ENCODE results near the gene RETREG2. TPM values are rescaled to one million over a fixed set of nuclear protein-coding genes. Genes with fewer than 3 reads are reported as not detected.

Gene RETREG2
- total and polyA plus RNA-seq, 2 experiments from 2014 or later: 13.2 to 41.8 TPM

DNA sequence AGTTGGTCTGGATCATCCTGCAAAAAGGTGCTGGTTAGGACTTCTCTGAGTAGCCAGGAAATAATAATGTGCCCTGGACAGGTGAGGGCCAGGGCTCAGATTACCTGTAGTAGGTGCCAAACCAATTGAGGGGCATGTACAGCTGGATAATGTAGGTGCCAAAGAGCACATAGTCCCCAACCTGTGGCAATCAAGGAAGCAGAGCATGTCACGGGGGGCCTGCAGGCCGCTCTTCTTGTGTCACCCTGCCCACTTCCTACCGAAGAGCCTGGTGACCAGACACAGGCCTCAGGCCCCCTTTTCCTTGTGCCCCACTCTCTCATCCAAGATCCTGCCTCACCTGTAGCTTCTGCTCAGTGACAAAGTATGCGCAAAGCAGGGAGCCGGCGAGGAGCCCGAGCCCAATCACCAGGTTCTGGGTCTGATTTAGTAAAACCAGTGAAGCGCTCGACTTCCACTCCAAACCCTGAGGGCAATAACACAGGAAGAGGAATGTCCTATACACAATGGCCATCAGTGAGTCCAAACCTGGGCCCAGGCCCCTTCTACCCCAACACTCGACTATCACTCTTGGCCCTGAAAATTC lies 35.5 kb downstream of the RETREG2 start:
- H3K36me3 ChIP-seq (ENCODE audit: insufficient read depth): no peaks in the 10 kb centered on the region; the same call in 1 of the 2 replicates

DNA sequence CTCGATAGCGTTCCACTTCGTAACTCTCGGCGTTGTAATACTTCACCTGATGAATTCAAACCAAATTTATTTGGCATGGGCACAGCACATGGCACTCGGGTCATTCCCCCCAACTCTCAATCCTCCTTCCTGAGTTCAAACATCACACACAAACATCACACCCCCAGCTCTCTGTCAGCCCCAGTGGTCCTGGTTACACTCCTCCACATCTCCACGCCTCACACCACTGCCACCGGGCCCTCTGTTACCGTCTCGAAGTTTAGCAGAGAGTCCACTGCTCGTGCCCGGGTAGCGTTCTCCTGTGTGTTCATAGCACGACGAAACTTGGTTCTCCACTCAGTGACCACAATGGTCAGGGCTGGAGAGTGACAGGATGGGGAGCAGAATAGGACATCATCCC lies 36.1 kb downstream of the RETREG2 start:
- 0 out of 2 replicates have a peak, but pooled peaks cover under 1% of the 10 kb centered on the region for H3F3A ChIP-seq (replicated peaks; ENCODE audit: low read depth)
- H4K20me1 ChIP-seq (replicated peaks; ENCODE audit: insufficient read depth): no peaks in the 10 kb centered on the region
- Mint-ChIP-seq H3K36me3 (ENCODE audit: low read depth) (peaks cover 58% of the 10 kb centered on the region), H3K4me3 (no peak overlapping the region; the same call in 2 of the 3 replicates), H3K27me3 (ENCODE audit: insufficient read depth, low read depth, poor library complexity) (peaks cover 16% of the 10 kb centered on the region), H3K9me3 (no peaks in the 10 kb centered on the region), H3K27ac (no peak overlapping the region), H3K4me1 (peaks cover 15% of the 10 kb centered on the region)
- peaks cover 11% of the 10 kb centered on the region for H3K4me1 ChIP-seq (ENCODE audit: insufficient read depth)
- ATAC-seq: no peak
- no peak for DNase-seq (ENCODE audit: low spot score)
- no peak overlapping the region for H3K27ac ChIP-seq (ENCODE audit: low read depth)
- H3K4me2 ChIP-seq: no peak overlapping the region
- H3K79me2 ChIP-seq (replicated peaks; ENCODE audit: insufficient read depth): no peaks in the 10 kb centered on the region
- H3K4me3 ChIP-seq: no peak overlapping the region
- H3K27me3 ChIP-seq (ENCODE audit: insufficient read depth): no peaks in the 10 kb centered on the region
- H3K36me3 ChIP-seq (ENCODE audit: insufficient read depth): no peaks in the 10 kb centered on the region; the same call in 1 of the 2 replicates
- no peaks in the 10 kb centered on the region for H3K9me2 ChIP-seq (ENCODE audit: insufficient read depth)
- no peak overlapping the region for H2AFZ ChIP-seq
- no peak for TF ChIP-seq ZNF114 (CRISPR knock-in tag; IDR thresholded peaks at IDR 0.05)
- no peak for TF ChIP-seq EZH2phosphoT487 (IDR thresholded peaks at IDR 0.05; ENCODE audit: unreplicated experiment)
- no peak for TF ChIP-seq STAT1 (IDR thresholded peaks at IDR 0.05; ENCODE audit: unreplicated experiment)
- no peak for TF ChIP-seq JUNB (IDR thresholded peaks at IDR 0.05; ENCODE audit: unreplicated experiment)
- TF ChIP-seq, protein P1, sequence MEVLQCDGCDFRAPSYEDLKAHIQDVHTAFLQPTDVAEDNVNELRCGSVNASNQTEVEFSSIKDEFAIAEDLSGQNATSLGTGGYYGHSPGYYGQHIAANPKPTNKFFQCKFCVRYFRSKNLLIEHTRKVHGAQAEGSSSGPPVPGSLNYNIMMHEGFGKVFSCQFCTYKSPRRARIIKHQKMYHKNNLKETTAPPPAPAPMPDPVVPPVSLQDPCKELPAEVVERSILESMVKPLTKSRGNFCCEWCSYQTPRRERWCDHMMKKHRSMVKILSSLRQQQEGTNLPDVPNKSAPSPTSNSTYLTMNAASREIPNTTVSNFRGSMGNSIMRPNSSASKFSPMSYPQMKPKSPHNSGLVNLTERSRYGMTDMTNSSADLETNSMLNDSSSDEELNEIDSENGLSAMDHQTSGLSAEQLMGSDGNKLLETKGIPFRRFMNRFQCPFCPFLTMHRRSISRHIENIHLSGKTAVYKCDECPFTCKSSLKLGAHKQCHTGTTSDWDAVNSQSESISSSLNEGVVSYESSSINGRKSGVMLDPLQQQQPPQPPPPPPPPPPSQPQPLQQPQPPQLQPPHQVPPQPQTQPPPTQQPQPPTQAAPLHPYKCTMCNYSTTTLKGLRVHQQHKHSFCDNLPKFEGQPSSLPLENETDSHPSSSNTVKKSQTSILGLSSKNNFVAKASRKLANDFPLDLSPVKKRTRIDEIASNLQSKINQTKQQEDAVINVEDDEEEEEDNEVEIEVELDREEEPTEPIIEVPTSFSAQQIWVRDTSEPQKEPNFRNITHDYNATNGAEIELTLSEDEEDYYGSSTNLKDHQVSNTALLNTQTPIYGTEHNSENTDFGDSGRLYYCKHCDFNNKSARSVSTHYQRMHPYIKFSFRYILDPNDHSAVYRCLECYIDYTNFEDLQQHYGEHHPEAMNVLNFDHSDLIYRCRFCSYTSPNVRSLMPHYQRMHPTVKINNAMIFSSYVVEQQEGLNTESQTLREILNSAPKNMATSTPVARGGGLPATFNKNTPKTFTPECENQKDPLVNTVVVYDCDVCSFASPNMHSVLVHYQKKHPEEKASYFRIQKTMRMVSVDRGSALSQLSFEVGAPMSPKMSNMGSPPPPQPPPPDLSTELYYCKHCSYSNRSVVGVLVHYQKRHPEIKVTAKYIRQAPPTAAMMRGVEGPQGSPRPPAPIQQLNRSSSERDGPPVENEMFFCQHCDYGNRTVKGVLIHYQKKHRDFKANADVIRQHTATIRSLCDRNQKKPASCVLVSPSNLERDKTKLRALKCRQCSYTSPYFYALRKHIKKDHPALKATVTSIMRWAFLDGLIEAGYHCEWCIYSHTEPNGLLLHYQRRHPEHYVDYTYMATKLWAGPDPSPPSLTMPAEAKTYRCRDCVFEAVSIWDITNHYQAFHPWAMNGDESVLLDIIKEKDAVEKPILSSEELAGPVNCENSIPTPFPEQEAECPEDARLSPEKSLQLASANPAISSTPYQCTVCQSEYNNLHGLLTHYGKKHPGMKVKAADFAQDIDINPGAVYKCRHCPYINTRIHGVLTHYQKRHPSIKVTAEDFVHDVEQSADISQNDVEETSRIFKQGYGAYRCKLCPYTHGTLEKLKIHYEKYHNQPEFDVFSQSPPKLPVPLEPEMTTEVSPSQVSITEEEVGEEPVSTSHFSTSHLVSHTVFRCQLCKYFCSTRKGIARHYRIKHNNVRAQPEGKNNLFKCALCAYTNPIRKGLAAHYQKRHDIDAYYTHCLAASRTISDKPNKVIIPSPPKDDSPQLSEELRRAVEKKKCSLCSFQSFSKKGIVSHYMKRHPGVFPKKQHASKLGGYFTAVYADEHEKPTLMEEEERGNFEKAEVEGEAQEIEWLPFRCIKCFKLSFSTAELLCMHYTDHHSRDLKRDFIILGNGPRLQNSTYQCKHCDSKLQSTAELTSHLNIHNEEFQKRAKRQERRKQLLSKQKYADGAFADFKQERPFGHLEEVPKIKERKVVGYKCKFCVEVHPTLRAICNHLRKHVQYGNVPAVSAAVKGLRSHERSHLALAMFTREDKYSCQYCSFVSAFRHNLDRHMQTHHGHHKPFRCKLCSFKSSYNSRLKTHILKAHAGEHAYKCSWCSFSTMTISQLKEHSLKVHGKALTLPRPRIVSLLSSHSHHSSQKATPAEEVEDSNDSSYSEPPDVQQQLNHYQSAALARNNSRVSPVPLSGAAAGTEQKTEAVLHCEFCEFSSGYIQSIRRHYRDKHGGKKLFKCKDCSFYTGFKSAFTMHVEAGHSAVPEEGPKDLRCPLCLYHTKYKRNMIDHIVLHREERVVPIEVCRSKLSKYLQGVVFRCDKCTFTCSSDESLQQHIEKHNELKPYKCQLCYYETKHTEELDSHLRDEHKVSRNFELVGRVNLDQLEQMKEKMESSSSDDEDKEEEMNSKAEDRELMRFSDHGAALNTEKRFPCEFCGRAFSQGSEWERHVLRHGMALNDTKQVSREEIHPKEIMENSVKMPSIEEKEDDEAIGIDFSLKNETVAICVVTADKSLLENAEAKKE (CRISPR knock-in tag; IDR thresholded peaks at IDR 0.05): no peak
- TF ChIP-seq POLR2AphosphoS5 (IDR thresholded peaks at IDR 0.05; ENCODE audit: low read depth): no peak

More for the DNA sequence above, 35.5 kb downstream of the RETREG2 start:
- no peak overlapping the region for H3K4me2 ChIP-seq
- H2AFZ ChIP-seq: no peak overlapping the region
- H3K27ac ChIP-seq (ENCODE audit: low read depth): no peak overlapping the region
- Mint-ChIP-seq H3K4me3 (no peak overlapping the region), H3K27ac (no peak overlapping the region), H3K27me3 (ENCODE audit: insufficient read depth, low read depth, poor library complexity) (peaks cover 12% of the 10 kb centered on the region), H3K9me3 (no peaks in the 10 kb centered on the region), H3K36me3 (ENCODE audit: low read depth) (peaks cover 58% of the 10 kb centered on the region), H3K4me1 (peaks cover 15% of the 10 kb centered on the region)
- H3K27me3 ChIP-seq (ENCODE audit: insufficient read depth): no peaks in the 10 kb centered on the region
- H4K20me1 ChIP-seq (replicated peaks; ENCODE audit: insufficient read depth): no peaks in the 10 kb centered on the region
- TF ChIP-seq, protein P2, sequence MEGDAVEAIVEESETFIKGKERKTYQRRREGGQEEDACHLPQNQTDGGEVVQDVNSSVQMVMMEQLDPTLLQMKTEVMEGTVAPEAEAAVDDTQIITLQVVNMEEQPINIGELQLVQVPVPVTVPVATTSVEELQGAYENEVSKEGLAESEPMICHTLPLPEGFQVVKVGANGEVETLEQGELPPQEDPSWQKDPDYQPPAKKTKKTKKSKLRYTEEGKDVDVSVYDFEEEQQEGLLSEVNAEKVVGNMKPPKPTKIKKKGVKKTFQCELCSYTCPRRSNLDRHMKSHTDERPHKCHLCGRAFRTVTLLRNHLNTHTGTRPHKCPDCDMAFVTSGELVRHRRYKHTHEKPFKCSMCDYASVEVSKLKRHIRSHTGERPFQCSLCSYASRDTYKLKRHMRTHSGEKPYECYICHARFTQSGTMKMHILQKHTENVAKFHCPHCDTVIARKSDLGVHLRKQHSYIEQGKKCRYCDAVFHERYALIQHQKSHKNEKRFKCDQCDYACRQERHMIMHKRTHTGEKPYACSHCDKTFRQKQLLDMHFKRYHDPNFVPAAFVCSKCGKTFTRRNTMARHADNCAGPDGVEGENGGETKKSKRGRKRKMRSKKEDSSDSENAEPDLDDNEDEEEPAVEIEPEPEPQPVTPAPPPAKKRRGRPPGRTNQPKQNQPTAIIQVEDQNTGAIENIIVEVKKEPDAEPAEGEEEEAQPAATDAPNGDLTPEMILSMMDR (conservative IDR thresholded peaks at IDR 0.05; ENCODE audit: low read depth in 2 of 2): no peak
- TF ChIP-seq CREB1 (CRISPR knock-in tag; IDR thresholded peaks at IDR 0.05; ENCODE audit: low read depth) (no peak), JUNB (IDR thresholded peaks at IDR 0.05; ENCODE audit: unreplicated experiment) (no peak), POLR2AphosphoS5 (IDR thresholded peaks at IDR 0.05; ENCODE audit: low read depth) (no peak), EZH2 (IDR thresholded peaks at IDR 0.05; ENCODE audit: low read depth, unreplicated experiment) (no peak), ZNF114 (CRISPR knock-in tag; IDR thresholded peaks at IDR 0.05) (no peak), EZH2phosphoT487 (IDR thresholded peaks at IDR 0.05; ENCODE audit: unreplicated experiment) (no peak)
- TF ChIP-seq, protein P3, sequence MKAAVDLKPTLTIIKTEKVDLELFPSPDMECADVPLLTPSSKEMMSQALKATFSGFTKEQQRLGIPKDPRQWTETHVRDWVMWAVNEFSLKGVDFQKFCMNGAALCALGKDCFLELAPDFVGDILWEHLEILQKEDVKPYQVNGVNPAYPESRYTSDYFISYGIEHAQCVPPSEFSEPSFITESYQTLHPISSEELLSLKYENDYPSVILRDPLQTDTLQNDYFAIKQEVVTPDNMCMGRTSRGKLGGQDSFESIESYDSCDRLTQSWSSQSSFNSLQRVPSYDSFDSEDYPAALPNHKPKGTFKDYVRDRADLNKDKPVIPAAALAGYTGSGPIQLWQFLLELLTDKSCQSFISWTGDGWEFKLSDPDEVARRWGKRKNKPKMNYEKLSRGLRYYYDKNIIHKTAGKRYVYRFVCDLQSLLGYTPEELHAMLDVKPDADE (IDR thresholded peaks at IDR 0.05): no peak
- H3K4me3 ChIP-seq: no peak overlapping the region
- no peaks in the 10 kb centered on the region for H3K9me2 ChIP-seq (ENCODE audit: insufficient read depth)
- DNase-seq (ENCODE audit: low spot score): no peak
- H3K79me2 ChIP-seq (replicated peaks; ENCODE audit: insufficient read depth): no peaks in the 10 kb centered on the region
- no peaks in the 10 kb centered on the region for H3F3A ChIP-seq (replicated peaks; ENCODE audit: low read depth)
- no peak for ATAC-seq
- H3K4me1 ChIP-seq (ENCODE audit: insufficient read depth): peaks cover 10% of the 10 kb centered on the region

Data from GM23338 (cell line).